K562 (cell line): Measurements from ENCODE around the gene EIF4E1B. TPM values are rescaled to one million over a fixed set of nuclear protein-coding genes. Genes with fewer than 3 reads are reported as not detected.

ENCODE experiments used
- ADNP ChIP-seq: fragments of 200-800 bp; sonication (Bioruptor generic); IDR thresholded peaks from 2 replicates; pipeline ENCODE4 v1.6.1; 2016; ENCODE audit warnings: missing genetic modification characterization, missing compliant biosample characterization
- E2F1 ChIP-seq: sonication (generic); formaldehyde crosslinking; IDR thresholded peaks from 2 replicates; pipeline ENCODE4 v1.8.1; 2023; ENCODE audit warnings: mild to moderate bottlenecking, missing genetic modification reagents, moderate library complexity
- GTF2A2 ChIP-seq: IDR thresholded peaks from 2 replicates; pipeline ENCODE4 v1.6.1; 2016; ENCODE audit warnings: mild to moderate bottlenecking, missing genetic modification characterization, missing compliant biosample characterization
- HMGN3 ChIP-seq: IDR thresholded peaks from 2 replicates; pipeline ENCODE4 v1.6.1; 2011; ENCODE audit warnings: borderline replicate concordance, low read depth, mild to moderate bottlenecking, mixed read lengths, low read length; ENCODE audit not compliant: insufficient read length; ENCODE audit errors: extremely low read depth
- MCM3 ChIP-seq: fragments of 450-650 bp; IDR thresholded peaks from 2 replicates; pipeline ENCODE4 v1.6.1; 2016
- MLX ChIP-seq, 2 experiments: fragments of 450-650 bp in 1 of 2; sonication (generic) in 1 of 2; formaldehyde crosslinking; conservative IDR thresholded peaks; 2 replicates each; pipeline versions ENCODE4 v1.4.0 to v1.8.1; 2020 to 2022; ENCODE audit warnings: mild to moderate bottlenecking in 1 of 2, missing genetic modification reagents in 1 of 2
- POLR2G ChIP-seq: fragments of 200-400 bp; formaldehyde crosslinking; IDR thresholded peaks from 2 replicates; pipeline ENCODE4 v1.6.1; 2017; ENCODE audit warnings: low read depth, mild to moderate bottlenecking, antibody characterized with exemption, low read length, moderate library complexity
- RAD51 ChIP-seq: fragments of 450-650 bp; IDR thresholded peaks from 2 replicates; pipeline ENCODE4 v1.7.1; 2016; ENCODE audit warnings: low read depth, mild to moderate bottlenecking, borderline replicate concordance
- RBM22 ChIP-seq: fragments of 200-400 bp; formaldehyde crosslinking; IDR thresholded peaks from 2 replicates; pipeline ENCODE4 v1.6.1; 2018; ENCODE audit warnings: low read length, low read depth; ENCODE audit not compliant: poor library complexity, severe bottlenecking
- SRSF3 ChIP-seq: fragments of 200-400 bp; formaldehyde crosslinking; IDR thresholded peaks from 2 replicates; pipeline ENCODE4 v1.6.1; 2016; ENCODE audit warnings: mild to moderate bottlenecking, low read length, moderate library complexity; ENCODE audit not compliant: insufficient read depth
- TRIM25 ChIP-seq: fragments of 450-650 bp; IDR thresholded peaks from 2 replicates; pipeline ENCODE4 v1.7.0; 2016; ENCODE audit warnings: borderline replicate concordance
- U2AF2 ChIP-seq: fragments of 200-400 bp; formaldehyde crosslinking; optimal IDR thresholded peaks from 2 replicates; pipeline ENCODE3; 2017; ENCODE audit warnings: low read depth, mild to moderate bottlenecking, low read length
- ZFP30 ChIP-seq: fragments of 250-450 bp; sonication (Bioruptor Pico); IDR thresholded peaks from 2 replicates; pipeline ENCODE4 v1.8.0; 2022; ENCODE audit warnings: moderate library complexity, mild to moderate bottlenecking, inconsistent platforms, borderline replicate concordance
- ZFP36 ChIP-seq: fragments of 150-350 bp; IDR thresholded peaks from 2 replicates; pipeline ENCODE4 v1.6.1; 2018; ENCODE audit warnings: low read length, low read depth; ENCODE audit not compliant: partially characterized antibody
- ZNF12 ChIP-seq: sonication (generic); formaldehyde crosslinking; IDR thresholded peaks from 2 replicates; pipeline ENCODE4 v1.4.0; 2020; ENCODE audit warnings: mild to moderate bottlenecking, missing genetic modification reagents
- ZNF24 ChIP-seq: fragments of 450-650 bp; IDR thresholded peaks from 2 replicates; pipeline ENCODE4 v1.6.1; 2016
- ZNF354B ChIP-seq: fragments of 250-450 bp; sonication (Bioruptor Pico); IDR thresholded peaks from 2 replicates; pipeline ENCODE4 v1.4.0; 2020
- ZNF609 ChIP-seq: sonication (generic); formaldehyde crosslinking; IDR thresholded peaks from 2 replicates; pipeline ENCODE4 v1.8.1; 2023; ENCODE audit warnings: missing genetic modification reagents, mild to moderate bottlenecking, borderline replicate concordance
- ZZZ3 ChIP-seq: fragments of 450-650 bp; IDR thresholded peaks from 2 replicates; pipeline ENCODE4 v1.6.1; 2016; ENCODE audit warnings: antibody characterized with exemption, mild to moderate bottlenecking, moderate library complexity
- polyA plus RNA-seq, 8 experiments: library from polyadenylated mRNA; depleted of rRNA in 4 of 8; stranded (reverse) in 5 of 8; unstranded in 3 of 8; fragments of >200 nt; fragmentation: Nextera tagmentation in 2 of 8; fragmentation: Illumina TruSeq in 1 of 8; extraction: Ambion mirVana in 2 of 8; extraction: Trizol in 1 of 8; gene quantifications; 2 replicates each; pipeline versions ENCODE4 v1.2.1 to v1.2.3, GENCODE V29; 2011 to 2014; ENCODE audit warnings: inconsistent platforms in 1 of 8, missing spikeins in 1 of 8
- total RNA-seq, 7 experiments: library from RNA; depleted of rRNA in 6 of 7; stranded (reverse); fragments of >200 nt in 6 of 7; fragmentation: Illumina TruSeq in 2 of 7; extraction: Trizol in 2 of 7; gene quantifications; 2 replicates each; pipeline versions ENCODE4 v1.2.1 to v1.2.3, GENCODE V29; 2011 to 2021; ENCODE audit warnings: low replicate concordance in 1 of 7

The EIF4E1B gene
- total and polyA plus RNA-seq, 9 of the 15 experiments (the other 6 are each of a cell fraction or from before 2014, with no cell fraction given): not detected

GRCh38 chr5:176648474-176649194 lies 18.2 kb downstream of the EIF4E1B start (continued):
- TF ChIP-seq ZNF609 (CRISPR knock-in tag) (no peak), POLR2G (no peak), ZFP36 (peak; percentile 81), MLX (CRISPR knock-in tag; conservative IDR thresholded peaks at IDR 0.05) (no peak), ADNP (tag) (no peak; the same call in 1 of the 2 replicates), RAD51 (no peak), E2F1 (no peak), GTF2A2 (tag) (no peak), ZFP30 (CRISPR knock-in tag) (no peak), RBM22 (no peak), ZNF354B (CRISPR knock-in tag) (no peak), ZZZ3 (no peak), U2AF2 (no peak), SRSF3 (no peak), ZNF24 (no peak), HMGN3 (no peak), TRIM25 (0 out of 2 replicates have a peak, but pooled peaks have one; percentile 13), ZNF12 (no peak), MCM3 (no peak)
